HepG2 (cell line): ENCODE data around the gene RNF25. TPM values are rescaled to one million over a fixed set of nuclear protein-coding genes. Genes with fewer than 3 reads are reported as not detected.

Source experiments
- FOXA1 ChIP-seq, 2 experiments: fragments of 450-650 bp in 1 of 2; sonication (generic) in 1 of 2; formaldehyde crosslinking in 1 of 2; IDR thresholded peaks; 2 replicates each; pipeline versions ENCODE4 v1.4.0 to v1.6.1; 2016 to 2020; ENCODE audit warnings: missing genetic modification reagents in 1 of 2
- HINFP ChIP-seq: sonication (generic); formaldehyde crosslinking; IDR thresholded peaks from 2 replicates; pipeline ENCODE4 v1.4.0; 2020; ENCODE audit warnings: low read depth, mild to moderate bottlenecking, missing genetic modification reagents
- HNF1B ChIP-seq: sonication (generic); formaldehyde crosslinking; IDR thresholded peaks from 2 replicates; pipeline ENCODE4 v1.5.1; 2020; ENCODE audit warnings: mild to moderate bottlenecking, moderate library complexity, missing genetic modification reagents
- KDM3A ChIP-seq: IDR thresholded peaks from 2 replicates; pipeline ENCODE4 v1.6.1; 2018; ENCODE audit warnings: low read depth, missing compliant biosample characterization
- MED13 ChIP-seq: sonication (generic); formaldehyde crosslinking; IDR thresholded peaks from 2 replicates; pipeline ENCODE4 v1.5.0; 2020; ENCODE audit warnings: missing genetic modification reagents
- MEF2D ChIP-seq: sonication (generic); formaldehyde crosslinking; IDR thresholded peaks from 2 replicates; pipeline ENCODE4 v1.5.1; 2020; ENCODE audit warnings: mild to moderate bottlenecking, missing genetic modification reagents
- MEIS2 ChIP-seq: sonication (generic); formaldehyde crosslinking; IDR thresholded peaks from 2 replicates; pipeline ENCODE4 v1.9.0; 2021; ENCODE audit warnings: mild to moderate bottlenecking, missing genetic modification reagents
- PBX2 ChIP-seq: IDR thresholded peaks from 2 replicates; pipeline ENCODE4 v1.6.1; 2016; ENCODE audit warnings: control low read depth
- RAD51 ChIP-seq: fragments of 450-650 bp; IDR thresholded peaks from 2 replicates; pipeline ENCODE4 v1.6.1; 2016; ENCODE audit warnings: borderline replicate concordance
- RBAK ChIP-seq: sonication (generic); formaldehyde crosslinking; IDR thresholded peaks from 2 replicates; pipeline ENCODE4 v1.5.1; 2020; ENCODE audit warnings: mild to moderate bottlenecking, missing genetic modification reagents
- RFX5 ChIP-seq: IDR thresholded peaks from 2 replicates; pipeline ENCODE4 v1.6.1; 2011; ENCODE audit warnings: low read depth, low read length, improper control_type of control experiment
- SSRP1 ChIP-seq: IDR thresholded peaks from 2 replicates; pipeline ENCODE4 v1.6.1; 2016; ENCODE audit warnings: control low read depth
- ZBTB42 ChIP-seq: sonication (generic); formaldehyde crosslinking; IDR thresholded peaks from 2 replicates; pipeline ENCODE4 v1.5.0; 2020; ENCODE audit warnings: mild to moderate bottlenecking, missing genetic modification reagents
- ZBTB7B ChIP-seq: sonication (generic); formaldehyde crosslinking; IDR thresholded peaks from 2 replicates; pipeline ENCODE4 v1.4.0; 2020; ENCODE audit warnings: missing genetic modification reagents
- ZFP62 ChIP-seq: sonication (generic); formaldehyde crosslinking; IDR thresholded peaks from 2 replicates; pipeline ENCODE4 v1.4.0; 2020; ENCODE audit warnings: missing genetic modification reagents
- ZNF331 ChIP-seq: sonication (generic); formaldehyde crosslinking; IDR thresholded peaks from 2 replicates; pipeline ENCODE4 v1.4.0; 2020; ENCODE audit warnings: missing genetic modification reagents
- polyA plus RNA-seq, 8 experiments: library from polyadenylated mRNA; depleted of rRNA in 3 of 8; stranded (reverse) in 7 of 8; unstranded in 1 of 8; fragments of >200 nt; fragmentation: Illumina TruSeq in 4 of 8; extraction: Trizol in 4 of 8; gene quantifications; 2 replicates each; pipeline versions ENCODE4 v1.2.1 to v1.2.3, GENCODE V29; 2011 to 2016; ENCODE audit warnings: low read depth in 4 of 8, missing spikeins in 1 of 8, mixed read lengths in 1 of 8; ENCODE audit not compliant: insufficient read depth in 1 of 8
- total RNA-seq, 5 experiments: library from RNA; depleted of rRNA; stranded (reverse); fragments of >200 nt; fragmentation: Illumina TruSeq; extraction: Trizol; gene quantifications; 2 replicates each; pipeline ENCODE4 v1.2.3, GENCODE V29; 2016; ENCODE audit warnings: low read depth in 1 of 5
- TF ChIP-seq, protein P1 (sequence below): sonication (generic); formaldehyde crosslinking; IDR thresholded peaks from 2 replicates; pipeline ENCODE4 v1.8.1; 2023; ENCODE audit warnings: mild to moderate bottlenecking, missing genetic modification reagents
- TF ChIP-seq, protein P2 (sequence below): IDR thresholded peaks from 2 replicates; pipeline ENCODE4 v1.6.1; 2016; ENCODE audit warnings: missing compliant biosample characterization, missing genetic modification reagents, borderline replicate concordance
- TF ChIP-seq, protein P3 (sequence below): sonication (generic); formaldehyde crosslinking; IDR thresholded peaks from 2 replicates; pipeline ENCODE4 v1.5.1; 2020; ENCODE audit warnings: missing genetic modification reagents, mild to moderate bottlenecking, borderline replicate concordance

The RNF25 gene
- total and polyA plus RNA-seq, 2 of the 13 experiments (the other 11 are each of a cell fraction or from before 2014, with no cell fraction given) = 37.0 to 87.6 TPM

GRCh38 chr2:218671654-218672566 lies at the start of gene RNF25, which contains the start of gene STK36 (continued):
- TF ChIP-seq, protein P1, sequence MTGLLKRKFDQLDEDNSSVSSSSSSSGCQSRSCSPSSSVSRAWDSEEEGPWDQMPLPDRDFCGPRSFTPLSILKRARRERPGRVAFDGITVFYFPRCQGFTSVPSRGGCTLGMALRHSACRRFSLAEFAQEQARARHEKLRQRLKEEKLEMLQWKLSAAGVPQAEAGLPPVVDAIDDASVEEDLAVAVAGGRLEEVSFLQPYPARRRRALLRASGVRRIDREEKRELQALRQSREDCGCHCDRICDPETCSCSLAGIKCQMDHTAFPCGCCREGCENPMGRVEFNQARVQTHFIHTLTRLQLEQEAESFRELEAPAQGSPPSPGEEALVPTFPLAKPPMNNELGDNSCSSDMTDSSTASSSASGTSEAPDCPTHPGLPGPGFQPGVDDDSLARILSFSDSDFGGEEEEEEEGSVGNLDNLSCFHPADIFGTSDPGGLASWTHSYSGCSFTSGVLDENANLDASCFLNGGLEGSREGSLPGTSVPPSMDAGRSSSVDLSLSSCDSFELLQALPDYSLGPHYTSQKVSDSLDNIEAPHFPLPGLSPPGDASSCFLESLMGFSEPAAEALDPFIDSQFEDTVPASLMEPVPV (CRISPR knock-in tag) = peak; percentile 96
- TF ChIP-seq ZBTB7B (CRISPR knock-in tag) = peak; percentile 19; the same call in 1 of the 2 replicates
- TF ChIP-seq, protein P2, sequence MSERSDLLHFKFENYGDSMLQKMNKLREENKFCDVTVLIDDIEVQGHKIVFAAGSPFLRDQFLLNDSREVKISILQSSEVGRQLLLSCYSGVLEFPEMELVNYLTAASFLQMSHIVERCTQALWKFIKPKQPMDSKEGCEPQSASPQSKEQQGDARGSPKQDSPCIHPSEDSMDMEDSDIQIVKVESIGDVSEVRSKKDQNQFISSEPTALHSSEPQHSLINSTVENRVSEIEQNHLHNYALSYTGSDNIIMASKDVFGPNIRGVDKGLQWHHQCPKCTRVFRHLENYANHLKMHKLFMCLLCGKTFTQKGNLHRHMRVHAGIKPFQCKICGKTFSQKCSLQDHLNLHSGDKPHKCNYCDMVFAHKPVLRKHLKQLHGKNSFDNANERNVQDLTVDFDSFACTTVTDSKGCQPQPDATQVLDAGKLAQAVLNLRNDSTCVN = 0 out of 2 replicates have a peak, but pooled peaks have one; percentile 34
- no peak for TF ChIP-seq RAD51
- 0 out of 2 replicates have a peak, but pooled peaks have one; percentile 56 for TF ChIP-seq MED13
- TF ChIP-seq ZFP62 (CRISPR knock-in tag) = no peak
- peak; percentile 58; the same call in 1 of the 2 replicates for TF ChIP-seq ZBTB42 (CRISPR knock-in tag)
- TF ChIP-seq RFX5 = no peak
- TF ChIP-seq, protein P3, sequence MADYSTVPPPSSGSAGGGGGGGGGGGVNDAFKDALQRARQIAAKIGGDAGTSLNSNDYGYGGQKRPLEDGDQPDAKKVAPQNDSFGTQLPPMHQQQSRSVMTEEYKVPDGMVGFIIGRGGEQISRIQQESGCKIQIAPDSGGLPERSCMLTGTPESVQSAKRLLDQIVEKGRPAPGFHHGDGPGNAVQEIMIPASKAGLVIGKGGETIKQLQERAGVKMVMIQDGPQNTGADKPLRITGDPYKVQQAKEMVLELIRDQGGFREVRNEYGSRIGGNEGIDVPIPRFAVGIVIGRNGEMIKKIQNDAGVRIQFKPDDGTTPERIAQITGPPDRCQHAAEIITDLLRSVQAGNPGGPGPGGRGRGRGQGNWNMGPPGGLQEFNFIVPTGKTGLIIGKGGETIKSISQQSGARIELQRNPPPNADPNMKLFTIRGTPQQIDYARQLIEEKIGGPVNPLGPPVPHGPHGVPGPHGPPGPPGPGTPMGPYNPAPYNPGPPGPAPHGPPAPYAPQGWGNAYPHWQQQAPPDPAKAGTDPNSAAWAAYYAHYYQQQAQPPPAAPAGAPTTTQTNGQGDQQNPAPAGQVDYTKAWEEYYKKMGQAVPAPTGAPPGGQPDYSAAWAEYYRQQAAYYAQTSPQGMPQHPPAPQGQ (CRISPR knock-in tag) = no peak
- no peak for TF ChIP-seq MEIS2 (CRISPR knock-in tag)
- TF ChIP-seq MEF2D = peak; percentile 20; the same call in 1 of the 2 replicates
- peak; percentile 77 for TF ChIP-seq KDM3A
- TF ChIP-seq SSRP1 (CRISPR knock-in tag) = no peak
- TF ChIP-seq ZNF331 (CRISPR knock-in tag) = no peak
- TF ChIP-seq RBAK (CRISPR knock-in tag) = peak; percentile 4; the same call in 1 of the 2 replicates
- peak; percentile 81 for TF ChIP-seq HINFP (CRISPR knock-in tag)
- TF ChIP-seq PBX2 = no peak
- peak; percentile 67 for TF ChIP-seq HNF1B (CRISPR knock-in tag)
- no peak for TF ChIP-seq FOXA1 (IDR thresholded peaks at IDR 0.05)
- no peak for TF ChIP-seq FOXA1 (CRISPR knock-in tag; IDR thresholded peaks at IDR 0.05)
